Suprapubic skin (tissue), 4 donors: ENCODE results near the gene STX16.

Source experiments
- EP300 ChIP-seq: sonication (generic); formaldehyde crosslinking; IDR thresholded peaks from one replicate; pipeline ENCODE4 v1.6.1; 2017; ENCODE audit warnings: antibody characterized with exemption
- POLR2A ChIP-seq, 2 donors: fragments of 450-650 bp; IDR thresholded peaks; one replicate each; pipeline ENCODE4 v1.6.1; 2017; ENCODE audit warnings: antibody characterized with exemption in 2 of 2, mild to moderate bottlenecking in 2 of 2, moderate library complexity in 2 of 2
- POLR2AphosphoS5 ChIP-seq, 3 donors: sonication (generic); formaldehyde crosslinking; IDR thresholded peaks; one replicate each; pipeline ENCODE4 v1.6.1; 2017; ENCODE audit warnings: antibody characterized with exemption in 3 of 3
- TF ChIP-seq, protein P1 (sequence below), 2 donors: fragments of 200-600 bp in 1 of 2; fragments of 450-650 bp in 1 of 2; sonication (generic) in 1 of 2; IDR thresholded peaks; one replicate each; pipeline ENCODE4 v1.5.1; 2016 to 2019; ENCODE audit warnings: antibody characterized with exemption in 2 of 2, mild to moderate bottlenecking in 1 of 2, moderate library complexity in 1 of 2

DNA sequence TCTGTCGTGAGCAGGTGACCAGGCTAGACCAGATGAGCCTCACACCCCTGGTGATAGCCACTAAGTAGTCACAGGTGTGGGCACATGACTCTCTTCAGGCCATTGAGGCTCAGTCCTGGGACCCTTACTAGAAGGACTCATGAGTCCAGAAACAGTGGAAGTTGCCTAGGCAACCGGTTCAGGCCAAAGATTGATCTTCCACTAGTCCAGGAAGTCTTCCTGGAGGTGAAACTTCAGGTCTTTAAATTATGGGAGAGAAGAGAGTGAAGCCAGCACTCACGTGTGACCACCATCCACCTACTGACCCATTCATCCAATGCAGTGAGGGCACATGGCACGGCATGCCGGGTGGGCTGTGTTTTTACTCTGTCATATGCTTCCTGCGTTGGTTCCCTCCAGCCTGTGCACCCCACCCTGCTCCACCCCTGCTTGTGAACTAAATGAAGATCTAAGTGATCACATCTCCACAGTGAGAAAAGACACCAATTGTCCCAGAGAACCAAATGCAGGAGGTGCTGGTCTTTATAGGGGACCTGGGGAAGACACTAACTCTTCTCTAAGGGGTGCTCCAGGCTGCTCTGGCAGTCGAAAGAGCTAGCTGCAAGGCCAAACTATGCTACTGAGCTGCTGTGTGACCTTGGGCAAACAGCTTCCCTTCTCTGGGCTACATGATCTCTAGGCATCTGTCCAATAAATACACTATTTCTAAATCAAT lies 12.5 kb upstream of the STX16 start:
- TF ChIP-seq, protein P1, sequence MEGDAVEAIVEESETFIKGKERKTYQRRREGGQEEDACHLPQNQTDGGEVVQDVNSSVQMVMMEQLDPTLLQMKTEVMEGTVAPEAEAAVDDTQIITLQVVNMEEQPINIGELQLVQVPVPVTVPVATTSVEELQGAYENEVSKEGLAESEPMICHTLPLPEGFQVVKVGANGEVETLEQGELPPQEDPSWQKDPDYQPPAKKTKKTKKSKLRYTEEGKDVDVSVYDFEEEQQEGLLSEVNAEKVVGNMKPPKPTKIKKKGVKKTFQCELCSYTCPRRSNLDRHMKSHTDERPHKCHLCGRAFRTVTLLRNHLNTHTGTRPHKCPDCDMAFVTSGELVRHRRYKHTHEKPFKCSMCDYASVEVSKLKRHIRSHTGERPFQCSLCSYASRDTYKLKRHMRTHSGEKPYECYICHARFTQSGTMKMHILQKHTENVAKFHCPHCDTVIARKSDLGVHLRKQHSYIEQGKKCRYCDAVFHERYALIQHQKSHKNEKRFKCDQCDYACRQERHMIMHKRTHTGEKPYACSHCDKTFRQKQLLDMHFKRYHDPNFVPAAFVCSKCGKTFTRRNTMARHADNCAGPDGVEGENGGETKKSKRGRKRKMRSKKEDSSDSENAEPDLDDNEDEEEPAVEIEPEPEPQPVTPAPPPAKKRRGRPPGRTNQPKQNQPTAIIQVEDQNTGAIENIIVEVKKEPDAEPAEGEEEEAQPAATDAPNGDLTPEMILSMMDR (IDR thresholded peaks at IDR 0.05): no peak
- TF ChIP-seq POLR2A (IDR thresholded peaks at IDR 0.05) (no peak), EP300 (no peak), POLR2AphosphoS5 (IDR thresholded peaks at IDR 0.05) (no peak)
